GM18505 (cell line): ENCODE data around the gene MAN1C1.
"Not testable (repeated sequence)": the region's sequence is repeated elsewhere in the genome, so short reads cannot be mapped to it uniquely, and the experiment has no call there.

Experiments
- ATAC-seq: cut with Tn5 transposase; IDR thresholded peaks from one replicate; pipeline ENCODE4 v1.9.1; 2021; ENCODE audit not compliant: unreplicated experiment
- POLR2A ChIP-seq: IDR thresholded peaks from 4 replicates; pipeline ENCODE4 v1.6.1; 2011; ENCODE audit warnings: borderline replicate concordance; ENCODE audit not compliant: insufficient read depth, insufficient read length; ENCODE audit errors: extremely low read depth

MAN1C1 gene

GRCh38 chr1:25685938-25686665, 69.5 kb downstream of the MAN1C1 start:
- no peak for TF ChIP-seq POLR2A

GRCh38 chr1:25687221-25688017, 70.8 kb downstream of the MAN1C1 start:
- ATAC-seq = no peak
- TF ChIP-seq POLR2A = no peak

More at GRCh38 chr1:25685938-25686665, 69.5 kb downstream of the MAN1C1 start:
- ATAC-seq = no peak

DNA sequence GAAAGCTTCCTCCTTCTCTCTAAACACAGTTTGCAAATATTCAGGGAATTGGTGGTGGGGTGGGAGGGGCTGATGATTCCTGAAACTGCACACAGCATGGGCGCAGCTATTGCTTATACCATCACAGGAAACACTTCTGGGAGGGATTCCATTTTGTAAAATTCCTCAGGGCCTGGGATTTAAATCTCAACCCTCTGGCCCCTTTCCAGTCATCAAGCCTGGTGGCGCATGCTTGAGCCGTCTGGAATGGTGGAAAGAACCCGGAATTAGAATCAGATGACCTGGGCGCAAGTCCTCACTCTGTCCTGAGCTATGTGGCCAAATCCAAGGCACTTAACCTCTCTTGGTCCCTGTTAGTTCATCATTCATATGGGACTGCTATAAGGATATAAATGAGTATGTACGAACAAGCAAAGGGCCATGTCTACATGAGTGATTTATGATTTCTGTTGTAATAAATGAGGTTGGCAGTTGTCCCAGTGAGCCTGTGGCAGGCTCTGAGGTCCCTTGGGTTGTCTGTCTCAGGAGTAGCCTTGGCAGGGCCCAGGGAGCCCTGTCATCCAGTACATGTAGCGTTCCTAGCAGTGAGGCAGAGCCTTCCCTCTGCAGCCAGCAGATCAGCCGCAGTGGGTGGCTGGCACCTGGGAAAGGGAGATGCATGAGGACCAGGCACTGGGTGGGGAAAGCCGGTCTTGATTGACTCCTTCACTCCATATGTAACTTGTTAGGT, 72.0 kb downstream of the MAN1C1 start:
- no peak for ATAC-seq
- no peak for TF ChIP-seq POLR2A

GRCh38 chr1:25689686-25690381, 73.2 kb downstream of the MAN1C1 start:
- no peak for TF ChIP-seq POLR2A
- no peak for ATAC-seq

- ATAC-seq = no peak
- TF ChIP-seq POLR2A = no peak
Measured at GRCh38 chr1:25690396-25690956, 73.9 kb downstream of the MAN1C1 start.

DNA sequence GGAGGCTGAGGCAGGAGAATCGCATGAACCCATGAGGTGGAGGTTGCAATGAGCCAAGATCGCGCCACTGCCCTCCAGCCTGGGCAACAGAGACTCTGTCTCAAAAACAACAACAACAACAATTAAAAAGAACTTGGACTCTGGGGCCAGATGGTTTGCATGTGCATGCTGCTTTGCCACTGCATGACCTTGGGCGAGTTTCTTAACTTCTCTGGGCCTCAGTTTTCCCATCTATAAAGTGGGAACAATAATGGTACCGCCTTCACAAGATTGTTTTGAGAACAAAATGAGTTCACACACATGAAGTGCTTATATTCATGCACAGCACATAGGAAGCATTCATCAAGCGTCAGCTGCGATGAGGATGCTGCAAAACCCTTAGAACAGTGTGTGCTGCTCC, 74.6 kb downstream of the MAN1C1 start:
- TF ChIP-seq POLR2A = no peak

DNA sequence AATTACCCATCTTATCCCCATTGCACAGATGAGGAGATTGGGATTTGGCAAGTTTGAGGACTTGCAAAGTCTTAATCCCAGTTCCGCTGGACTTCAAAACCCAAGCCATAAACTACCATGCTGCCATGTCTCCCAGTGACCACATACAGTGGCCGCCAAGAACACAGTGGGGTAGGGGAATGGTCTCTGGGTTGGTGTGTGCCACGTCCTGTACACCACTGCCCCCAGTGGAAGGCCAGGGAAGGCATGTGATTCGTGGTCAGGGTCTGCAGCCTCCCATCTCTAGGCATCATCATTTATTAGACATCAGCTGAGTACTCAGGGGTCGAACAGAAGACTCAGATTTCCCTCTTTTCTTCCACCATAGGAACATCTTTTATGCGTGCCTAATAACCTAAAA, 76.0 kb downstream of the MAN1C1 start:
- ATAC-seq = no peak
- no peak for TF ChIP-seq POLR2A

More for the DNA sequence above, 74.6 kb downstream of the MAN1C1 start:
- no peak for ATAC-seq

DNA sequence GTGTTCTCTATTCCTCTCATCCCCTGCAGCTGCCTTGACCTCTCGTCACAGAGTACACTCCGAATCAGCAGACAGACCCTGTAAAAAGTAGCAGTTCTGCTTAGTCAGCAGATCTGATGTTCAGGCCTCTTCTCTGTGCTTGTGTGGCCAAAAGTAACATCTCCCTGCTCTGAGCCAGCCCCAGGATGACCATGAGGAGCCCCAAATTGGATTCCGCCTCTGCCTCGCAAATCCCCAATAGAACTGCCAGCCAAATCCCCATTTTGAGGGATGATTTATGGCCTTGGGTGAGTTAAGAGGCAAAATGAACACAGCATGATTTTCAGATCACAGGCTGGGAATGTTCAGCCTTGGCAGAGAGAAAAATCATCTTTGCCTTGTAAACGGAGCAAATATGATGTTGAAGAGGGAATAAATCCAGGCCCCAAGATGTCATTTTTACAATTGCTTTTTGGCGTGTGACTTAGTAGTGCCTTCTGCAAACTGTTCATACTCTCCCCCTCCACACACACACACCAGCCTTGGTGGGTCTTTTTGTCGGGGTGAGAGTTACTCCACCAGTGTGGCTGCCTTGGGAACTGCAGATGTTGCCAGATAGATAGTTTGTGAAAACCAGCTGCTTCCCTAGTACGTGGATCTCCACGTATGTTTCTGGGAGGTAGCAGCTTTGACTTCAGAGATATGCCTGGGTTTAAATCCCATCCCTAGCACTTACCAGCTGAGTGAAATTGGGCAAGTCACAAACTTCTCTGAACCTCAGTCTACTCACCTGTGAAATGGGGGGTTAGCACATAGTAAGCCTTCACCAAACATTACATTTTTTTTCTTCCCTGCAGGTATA, 77.8 kb downstream of the MAN1C1 start:
- no peak for ATAC-seq
- TF ChIP-seq POLR2A = no peak

GRCh38 chr1:25695090-25695770, 78.6 kb downstream of the MAN1C1 start:
- ATAC-seq = no peak
- no peak for TF ChIP-seq POLR2A

GRCh38 chr1:25695771-25696311, 79.2 kb downstream of the MAN1C1 start:
- ATAC-seq = no peak
- TF ChIP-seq POLR2A = no peak

GRCh38 chr1:25696643-25697042, 80.1 kb downstream of the MAN1C1 start:
- ATAC-seq = not testable (repeated sequence)
